Smooth muscle cell (in vitro differentiated cells): ENCODE data around the gene MLLT3. TPM values are rescaled to one million over a fixed set of nuclear protein-coding genes. Genes with fewer than 3 reads are reported as not detected.
A peak's percentile ranks its signal among the peaks of the same experiment; 100 is the strongest.

Source experiments
- DNase-seq: peaks from one replicate; lab custom pipeline; 2025; ENCODE audit not compliant: unreplicated experiment; lab: John Stamatoyannopoulos, UW
- H2AFZ ChIP-seq: fragments of 200-600 bp; sonication (generic); 2 replicates; pipeline ENCODE4 v1.6.0; 2016; ENCODE audit warnings: antibody characterized with exemption, low read depth, mild to moderate bottlenecking
- H3F3A ChIP-seq: fragments of 200-600 bp; sonication (generic); 2 replicates; pipeline ENCODE4 v1.6.0; 2017; ENCODE audit warnings: antibody characterized with exemption, low read depth
- H3K27ac ChIP-seq: fragments of 200-600 bp; sonication (generic); 2 replicates; pipeline ENCODE4 v1.5.1; 2016; ENCODE audit warnings: low read depth, mild to moderate bottlenecking
- H3K27me3 ChIP-seq: fragments of 200-600 bp; sonication (generic); 2 replicates; pipeline ENCODE4 v1.6.1; 2016; ENCODE audit warnings: low read depth, mild to moderate bottlenecking
- H3K36me3 ChIP-seq: fragments of 200-600 bp; sonication (generic); 2 replicates; pipeline ENCODE4 v1.5.1; 2016; ENCODE audit warnings: low read depth
- H3K4me1 ChIP-seq: fragments of 200-600 bp; sonication (generic); 2 replicates; pipeline ENCODE4 v1.5.1; 2016; ENCODE audit warnings: low read depth
- H3K4me2 ChIP-seq: fragments of 200-600 bp; sonication (generic); 2 replicates; pipeline ENCODE4 v1.6.0; 2016; ENCODE audit warnings: mild to moderate bottlenecking
- H3K4me3 ChIP-seq: fragments of 200-600 bp; sonication (generic); 2 replicates; pipeline ENCODE4 v1.5.1; 2016; ENCODE audit warnings: mild to moderate bottlenecking
- H3K79me2 ChIP-seq: fragments of 200-600 bp; sonication (generic); 2 replicates; pipeline ENCODE4 v1.6.0; 2016; ENCODE audit warnings: low read depth, mild to moderate bottlenecking
- H3K9ac ChIP-seq: fragments of 200-600 bp; sonication (generic); 2 replicates; pipeline ENCODE4 v1.6.0; 2016; ENCODE audit warnings: low read depth
- H3K9me3 ChIP-seq: fragments of 200-600 bp; sonication (generic); replicated peaks from 2 replicates; pipeline ENCODE4 v1.5.1; 2016; ENCODE audit warnings: low read depth
- H4K20me1 ChIP-seq: fragments of 200-600 bp; sonication (generic); 2 replicates; pipeline ENCODE4 v1.6.0; 2016; ENCODE audit warnings: low read depth
- CTCF ChIP-seq: fragments of 200-600 bp; sonication (generic); IDR thresholded peaks from 2 replicates; pipeline ENCODE4 v1.5.1; 2017; ENCODE audit warnings: borderline replicate concordance, mild to moderate bottlenecking, antibody characterized with exemption; ENCODE audit not compliant: insufficient read depth, poor library complexity, severe bottlenecking
- WGBS: methylation state at CpG from one replicate; pipeline ENCODE4 v1.1.7; 2016; ENCODE audit warnings: low lambda C conversion rate; 5-methylcytosine and 5-hydroxymethylcytosine counted together
- polyA plus RNA-seq: library from polyadenylated mRNA; unstranded; fragments of >200 nt; fragmentation: Nextera tagmentation; extraction: Ambion mirVana; gene quantifications from 2 replicates; pipeline ENCODE4 v1.2.1, GENCODE V29; 2016
- total RNA-seq: library from RNA; depleted of rRNA; stranded (reverse); fragments of >200 nt; gene quantifications from 2 replicates; pipeline ENCODE4 v1.2.3, GENCODE V29; 2014

MLLT3 gene
- total and polyA plus RNA-seq, 2 experiments from 2014 or later, result 21.9 to 29.9 TPM

GRCh38 chr9:20557285-20557684, 65.0 kb downstream of the MLLT3 start:
- Histone ChIP-seq H3K9ac (no peak overlapping the region), H3K4me2 (no peak overlapping the region), H3K27me3 (no peaks in the 10 kb centered on the region), H3F3A (peaks cover 11% of the 10 kb centered on the region), H3K4me1 (peaks cover 18% of the 10 kb centered on the region), H2AFZ (no peak overlapping the region), H3K79me2 (peaks cover 87% of the 10 kb centered on the region), H3K36me3 (no peaks in the 10 kb centered on the region), H3K27ac (peak overlapping the region; percentile 90), H4K20me1 (peaks cover 48% of the 10 kb centered on the region), H3K4me3 (no peak overlapping the region), H3K9me3 (no peaks in the 10 kb centered on the region)
- WGBS, result 95% methylated on average over 1 of the region's 1 CpG
- no peak for DNase-seq
- TF ChIP-seq CTCF, result no peak

- peaks cover 13% of the 10 kb centered on the region for H3K4me1 ChIP-seq
- no peak for TF ChIP-seq CTCF
- no peaks in the 10 kb centered on the region for H3K27me3 ChIP-seq
- no peak overlapping the region for H2AFZ ChIP-seq
- no peaks in the 10 kb centered on the region for H3K36me3 ChIP-seq
- H4K20me1 ChIP-seq, result peaks cover 34% of the 10 kb centered on the region
- no peak overlapping the region for H3K9ac ChIP-seq
- no peak overlapping the region for H3K4me2 ChIP-seq
- H3K9me3 ChIP-seq, result no peaks in the 10 kb centered on the region
- H3K79me2 ChIP-seq, result peaks cover 97% of the 10 kb centered on the region
- WGBS, result 85% methylated on average over 1 of the region's 1 CpG
- no peak overlapping the region for H3K4me3 ChIP-seq
- peak overlapping the region; percentile 42 for H3K27ac ChIP-seq
- no peak for DNase-seq
- peaks cover 11% of the 10 kb centered on the region for H3F3A ChIP-seq
These were observed 68.6 kb downstream of the MLLT3 start for GRCh38 chr9:20553558-20554149.

GRCh38 chr9:20552874-20553557, 69.3 kb downstream of the MLLT3 start:
- Histone ChIP-seq H3K4me3 (no peak overlapping the region), H3K9ac (no peak overlapping the region), H3K9me3 (no peaks in the 10 kb centered on the region), H3K4me1 (peaks cover 7% of the 10 kb centered on the region), H3F3A (peaks cover 7% of the 10 kb centered on the region), H3K27ac (peak overlapping the region; percentile 42), H3K4me2 (no peak overlapping the region), H3K36me3 (no peaks in the 10 kb centered on the region), H3K79me2 (peaks cover 100% of the 10 kb centered on the region), H4K20me1 (peaks cover 30% of the 10 kb centered on the region), H3K27me3 (no peaks in the 10 kb centered on the region), H2AFZ (no peak overlapping the region)
- TF ChIP-seq CTCF, result peak; percentile 28
- WGBS, result 85% methylated on average over 3 of the region's 3 CpGs
- no peak for DNase-seq

GRCh38 chr9:20551835-20552234, 70.5 kb downstream of the MLLT3 start:
- Histone ChIP-seq H3K9me3 (no peaks in the 10 kb centered on the region), H3K79me2 (peaks cover 98% of the 10 kb centered on the region), H3K36me3 (no peaks in the 10 kb centered on the region), H3K4me1 (peaks cover 7% of the 10 kb centered on the region), H4K20me1 (peaks cover 22% of the 10 kb centered on the region), H3F3A (no peaks in the 10 kb centered on the region), H2AFZ (no peak overlapping the region), H3K4me2 (peak overlapping the region; percentile 54), H3K4me3 (no peak overlapping the region), H3K27me3 (no peaks in the 10 kb centered on the region), H3K27ac (peak overlapping the region; percentile 74), H3K9ac (no peak overlapping the region)
- no peak for TF ChIP-seq CTCF
- DNase-seq, result no peak
- 59% methylated on average over 5 of the region's 5 CpGs for WGBS
